ENCODE data around the gene TICAM1. TPM values are rescaled to one million over a fixed set of nuclear protein-coding genes. Genes with fewer than 3 reads are reported as not detected.

The TICAM1 gene
- total RNA-seq, 4 donors from 2014 or later = 3.9 to 9.0 (median 4.9) TPM

GRCh38 chr19:4773047-4773640 lies 58.4 kb downstream of the TICAM1 start:
- no peak for TF ChIP-seq CTCF (IDR thresholded peaks at IDR 0.05; ENCODE audit: low read depth)

GRCh38 chr19:4772566-4772965 lies 58.9 kb downstream of the TICAM1 start:
- TF ChIP-seq CTCF (IDR thresholded peaks at IDR 0.05; ENCODE audit: low read depth) = no peak

- no peak for TF ChIP-seq CTCF (IDR thresholded peaks at IDR 0.05; ENCODE audit: low read depth)
Measured at GRCh38 chr19:4768934-4769777, 62.4 kb downstream of the TICAM1 start.

Small RNA genes within 50 kb of the gene (small RNA-seq; reads per million reads assigned to genes)
- not detected for gene MIR7-3

Other genes starting within 250 kb of the TICAM1 start
- gene TNFAIP8L1, start 192.2 kb downstream of the TICAM1 start, total RNA-seq = 1 to 10 TPM; 1.5 to 7.0 (median 2.1) TPM
- gene MYDGF, start 161.4 kb downstream of the TICAM1 start, total RNA-seq = 10 to 100 TPM; 32.4 to 45.6 (median 35.4) TPM
- 100 to 1,000 TPM in 1 of 4 donors, 10 to 100 TPM in 3; 31.1 to 109 (median 48.6) TPM for gene DPP9, start 107.9 kb downstream of the TICAM1 start, total RNA-seq
- 10 to 100 TPM in 1 of 4 donors, 1 to 10 TPM in 3; 7.3 to 14.5 (median 8.0) TPM for gene FEM1A, start 40.0 kb downstream of the TICAM1 start, total RNA-seq
- gene PLIN3, start 36.0 kb upstream of the TICAM1 start, total RNA-seq = 10 to 100 TPM; 14.8 to 66.1 (median 30.8) TPM
- 1 to 10 TPM in 3 of 4 donors, under 1 TPM in 1; 0.33 to 1.9 (median 1.5) TPM for gene ARRDC5, start 71.2 kb upstream of the TICAM1 start, total RNA-seq
- 1 to 10 TPM in 2 of 4 donors, under 1 TPM in 2; 0.57 to 1.3 (median 1.0) TPM for gene UHRF1, start 77.8 kb upstream of the TICAM1 start, total RNA-seq
- 10 to 100 TPM; 19.4 to 56.1 (median 28.5) TPM for gene KDM4B, start 137.4 kb upstream of the TICAM1 start, total RNA-seq

All from subcutaneous adipose tissue (tissue), 4 donors.